Heart right ventricle (tissue), 16 donors: ENCODE data around the gene TSPAN33. TPM values are rescaled to one million over a fixed set of nuclear protein-coding genes. Genes with fewer than 3 reads are reported as not detected.
"Not testable (repeated sequence)": the region's sequence is repeated elsewhere in the genome, so short reads cannot be mapped to it uniquely, and the experiment has no call there.

ENCODE experiments used
- ATAC-seq, 8 donors: fragments of 200-7000 bp; cut with Tn5 transposase; one replicate each; pipeline ENCODE4 v1.9.1; 2020; ENCODE audit warnings: mild to moderate bottlenecking in 8 of 8, moderate library complexity in 8 of 8, moderate number of reproducible peaks in 1 of 8
- DNase-seq, 2 donors: peaks; one replicate each; pipeline ENCODE4 v3.0.0-alpha.2; 2020
- H3K27ac ChIP-seq, 10 donors: fragments of 200-600 bp; sonication (generic) in 2 of 10; one replicate each; pipeline versions ENCODE4 v1.5.0 to v1.8.0; 2020 to 2022; ENCODE audit warnings: mild to moderate bottlenecking in 3 of 10
- H3K27me3 ChIP-seq, 7 donors: fragments of 200-600 bp; one replicate each; pipeline ENCODE4 v1.8.0; 2021 to 2022; ENCODE audit warnings: mild to moderate bottlenecking in 2 of 7
- H3K36me3 ChIP-seq, 9 donors: fragments of 200-600 bp; sonication (generic) in 1 of 9; one replicate each; pipeline versions ENCODE4 v1.5.0 to v1.8.0; 2020 to 2022; ENCODE audit warnings: mild to moderate bottlenecking in 2 of 9
- H3K4me1 ChIP-seq, 9 donors: fragments of 200-600 bp; sonication (generic) in 1 of 9; one replicate each; pipeline versions ENCODE4 v1.5.0 to v1.8.0; 2020 to 2022; ENCODE audit warnings: mild to moderate bottlenecking in 4 of 9
- H3K4me3 ChIP-seq, 10 donors: fragments of 200-600 bp; sonication (generic) in 2 of 10; one replicate each; pipeline versions ENCODE4 v1.5.0 to v1.8.0; 2020 to 2022; ENCODE audit warnings: mild to moderate bottlenecking in 7 of 10, moderate library complexity in 2 of 10
- H3K9me3 ChIP-seq, 11 donors: fragments of 200-600 bp in 10 of 11; sonication (generic) in 2 of 11; one replicate each; pipeline versions ENCODE4 v1.5.0 to v1.8.0; 2013 to 2022; ENCODE audit warnings: mild to moderate bottlenecking in 2 of 11, control low read depth in 1 of 11, moderate library complexity in 1 of 11
- WGBS, 2 donors: extraction: QIAGEN DNeasy Blood & Tissue Kit; methylation state at CpG; one replicate each; pipeline ENCODE4 v1.1.7; 2013; ENCODE audit warnings: inconsistent platforms in 1 of 2; 5-methylcytosine and 5-hydroxymethylcytosine counted together
- intact Hi-C, 10 donors: fragments of 100-400 bp; cut with DNase I; formaldehyde crosslinking; loops; one replicate each; pipeline versions ENCODE4 v1.11.1 to v1.14.2; 2022
- polyA plus RNA-seq, 2 donors: library from polyadenylated mRNA; stranded (reverse); fragments of 200-250 nt; gene quantifications; one replicate each; pipeline ENCODE4 v1.2.3, GENCODE V29; 2013
- total RNA-seq, 10 donors: library from RNA; stranded (reverse); fragmentation: NEBNext Ultra II Directional in 3 of 10; extraction: Animal tissue kit (Norgen Biotek cat#: 25700) in 3 of 10; gene quantifications; one replicate each; pipeline versions ENCODE4 v1.2.1 to v1.2.4, GENCODE V29; 2021 to 2023
- TF ChIP-seq, protein P1 (sequence below), 9 donors: fragments of 200-600 bp; sonication (generic) in 2 of 9; IDR thresholded peaks; one replicate each; pipeline versions ENCODE4 v1.5.0 to v1.8.0; 2021 to 2022; ENCODE audit warnings: antibody characterized with exemption in 9 of 9, mild to moderate bottlenecking in 5 of 9, moderate library complexity in 1 of 9
- donor health status: Arrhythmogenic right ventricular cardiomyopathy.
- donor health status: ischemic (EF 13 %, LVEDD 7.1; RV severe dilation, severe dysfunction).
- donor health status: healthy with polysubstance abuse.
- donor health status: DM: no; HTN: yes; CAD: no.
- donor health status: DM: no; HTN: no; CAD: no.
- donor health status: ischemic (EF 25% LVEDD 6.9; RV normal size, moderate dysfunction).
- donor health status: ischemic (EF 25% LVEDD 5.7; RV mildly dilated, moderate dysfunction).
- donor health status: healthy.
- donor health status: DM: yes; HTN: yes; CAD: no.
- donor health status: Ischemic cardiomyopathy.
- donor health status: ischemic (EF 35%, LVEDD 5.7; RV mildly dilated, moderate dysfunction).
- donor health status: nonischemic (EF 11% LVEDD 7.7; RV severe dilation, severe dysfunction).
- donor health status: DM: yes; HTN: yes; CAD: no.
- donor health status: PGD.
- donor health status: ischemic (EF 29% LVEDD 5.4; RV normal size, mild dysfunction).
- donor health status: nonischemic (EF 23%, LVEDD 6.1; RV moderate dilation, normal function).

The TSPAN33 gene
- total and polyA plus RNA-seq, 12 donors = 2.8 to 13.1 (median 8.6) TPM

DNA sequence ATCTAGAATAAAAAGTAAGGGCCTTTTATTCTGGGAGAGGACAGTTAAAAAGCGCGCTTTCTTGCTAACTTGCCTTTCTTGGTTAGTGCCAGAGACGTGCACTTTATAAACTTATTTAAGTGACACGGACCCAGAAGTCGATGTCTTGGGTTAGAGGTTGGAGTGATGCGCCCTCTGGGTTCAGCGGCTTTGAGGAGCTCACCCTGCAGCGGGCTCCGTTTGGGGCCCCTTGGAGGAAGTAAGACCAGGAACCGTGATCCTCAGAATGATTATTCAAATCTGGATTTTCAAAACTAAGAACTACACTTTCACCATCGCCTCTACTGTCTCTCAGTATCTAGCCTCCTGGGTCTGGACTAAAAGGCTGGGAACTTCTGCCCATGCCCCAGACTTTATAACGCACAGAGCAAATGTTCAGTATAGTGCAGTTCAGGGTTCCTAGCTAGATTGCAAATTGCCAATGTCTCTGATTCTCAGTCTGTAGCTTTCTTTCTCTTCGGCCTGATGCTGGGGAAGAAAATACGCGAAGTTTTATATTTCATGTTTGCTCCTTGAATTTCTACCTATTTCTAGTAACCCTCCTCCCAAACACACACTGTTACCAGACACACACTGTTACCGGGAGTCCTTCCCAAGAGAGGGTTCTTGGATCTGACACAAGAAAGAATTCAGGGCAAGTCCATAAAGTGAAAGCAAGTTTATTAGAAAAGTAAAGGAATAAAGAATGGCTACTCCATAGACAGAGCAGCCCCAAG is 25.4 kb downstream of the TSPAN33 start:
- TF ChIP-seq, protein P1, sequence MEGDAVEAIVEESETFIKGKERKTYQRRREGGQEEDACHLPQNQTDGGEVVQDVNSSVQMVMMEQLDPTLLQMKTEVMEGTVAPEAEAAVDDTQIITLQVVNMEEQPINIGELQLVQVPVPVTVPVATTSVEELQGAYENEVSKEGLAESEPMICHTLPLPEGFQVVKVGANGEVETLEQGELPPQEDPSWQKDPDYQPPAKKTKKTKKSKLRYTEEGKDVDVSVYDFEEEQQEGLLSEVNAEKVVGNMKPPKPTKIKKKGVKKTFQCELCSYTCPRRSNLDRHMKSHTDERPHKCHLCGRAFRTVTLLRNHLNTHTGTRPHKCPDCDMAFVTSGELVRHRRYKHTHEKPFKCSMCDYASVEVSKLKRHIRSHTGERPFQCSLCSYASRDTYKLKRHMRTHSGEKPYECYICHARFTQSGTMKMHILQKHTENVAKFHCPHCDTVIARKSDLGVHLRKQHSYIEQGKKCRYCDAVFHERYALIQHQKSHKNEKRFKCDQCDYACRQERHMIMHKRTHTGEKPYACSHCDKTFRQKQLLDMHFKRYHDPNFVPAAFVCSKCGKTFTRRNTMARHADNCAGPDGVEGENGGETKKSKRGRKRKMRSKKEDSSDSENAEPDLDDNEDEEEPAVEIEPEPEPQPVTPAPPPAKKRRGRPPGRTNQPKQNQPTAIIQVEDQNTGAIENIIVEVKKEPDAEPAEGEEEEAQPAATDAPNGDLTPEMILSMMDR (IDR thresholded peaks at IDR 0.05) = no peak
- peaks cover 0 to 8% (median 0%) of the 10 kb centered on the region in 7 donors for H3K27me3 ChIP-seq
- peak overlapping the region in 6 of 10 donors; percentile 20 to 70 (median 56) for H3K27ac ChIP-seq
- DNase-seq = no peak
- intact Hi-C loops = loop anchor here in 2 of 10 donors (5.0 kb wide), 2 partner anchors 37 to 42 kb away; no protein-coding TSS in a partner anchor
- H3K36me3 ChIP-seq = no peaks in the 10 kb centered on the region
- ATAC-seq = peak in 5 of 8 donors; percentile 5 to 27 (median 15)
- 60 to 64% methylated on average over 16 of the region's 16 CpGs for WGBS, 2 donors
- H3K4me1 ChIP-seq = peaks cover 0 to 19% (median 10%) of the 10 kb centered on the region in 9 donors
- peak overlapping the region in 9 of 10 donors; percentile 39 to 60 (median 56) for H3K4me3 ChIP-seq
- no peaks in the 10 kb centered on the region for H3K9me3 ChIP-seq

DNA sequence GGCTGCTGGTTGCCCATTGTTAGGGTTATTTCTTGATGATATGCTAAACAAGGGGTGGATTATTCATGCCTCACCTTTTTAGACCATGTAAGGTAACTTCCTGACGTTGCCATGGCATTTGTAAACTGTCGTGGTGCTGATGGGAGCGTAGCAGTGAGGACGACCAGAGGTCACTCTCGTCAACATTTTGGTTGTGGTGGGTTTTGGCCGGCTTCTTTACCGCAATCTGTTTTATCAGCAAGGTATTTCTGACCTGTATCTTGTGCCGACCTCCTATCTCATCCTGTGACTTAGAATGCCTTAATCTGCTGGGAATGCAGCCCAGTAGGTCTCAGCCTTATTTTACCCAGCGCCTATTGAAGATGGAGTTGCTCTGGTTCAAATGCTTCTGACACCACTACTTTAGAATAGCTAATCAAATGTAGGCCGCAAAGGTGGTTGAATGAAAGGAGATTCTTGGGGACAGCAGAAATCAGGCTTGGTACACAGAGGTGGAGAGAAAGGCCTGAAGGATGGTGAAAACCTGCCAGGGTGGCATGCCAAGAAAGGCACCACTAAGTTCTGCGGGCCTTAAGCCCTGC is 26.0 kb downstream of the TSPAN33 start:
- peaks cover 0 to 19% (median 10%) of the 10 kb centered on the region in 9 donors for H3K4me1 ChIP-seq
- WGBS, 2 donors = 92 to 93% methylated on average over 11 of the region's 11 CpGs
- H3K4me3 ChIP-seq = peak overlapping the region in 1 of 10 donors; percentile 56
- no peak overlapping the region for H3K27ac ChIP-seq
- H3K36me3 ChIP-seq = no peaks in the 10 kb centered on the region
- ATAC-seq (no peak), DNase-seq (no peak)
- intact Hi-C loops = no loop called here
- H3K27me3 ChIP-seq = peaks cover 0 to 8% (median 0%) of the 10 kb centered on the region in 7 donors
- TF ChIP-seq, protein P1 (IDR thresholded peaks at IDR 0.05) = no peak
- no peaks in the 10 kb centered on the region for H3K9me3 ChIP-seq

DNA sequence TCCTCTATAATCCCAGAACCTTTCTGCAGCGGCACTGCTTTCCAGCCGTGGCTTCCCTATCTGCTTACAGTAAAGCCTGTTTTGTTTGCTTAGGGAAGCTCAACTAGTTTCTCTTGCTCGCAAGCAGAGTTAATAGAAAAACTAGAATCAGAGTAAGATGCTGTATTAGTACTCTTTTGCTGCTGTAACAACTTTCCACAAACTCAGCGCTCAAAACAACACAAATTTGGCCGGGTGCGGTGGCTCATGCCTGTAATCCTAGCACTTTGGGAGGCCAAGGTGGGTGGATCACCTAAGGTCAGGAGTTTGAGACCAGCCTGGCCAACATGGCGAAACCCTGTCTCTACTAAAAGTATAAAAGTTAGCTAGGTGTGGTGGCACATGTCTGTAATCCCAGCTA is 29.4 kb downstream of the TSPAN33 start:
- H3K9me3 ChIP-seq, H3K27me3 ChIP-seq, ATAC-seq, H3K27ac ChIP-seq, intact Hi-C loops, H3K36me3 ChIP-seq, H3K4me3 ChIP-seq, DNase-seq: not testable (repeated sequence)
- H3K4me1 ChIP-seq = peaks cover 0 to 16% (median 3%) of the 10 kb centered on the region in 9 donors
- 95 to 97% methylated on average over 7 of the region's 7 CpGs for WGBS, 2 donors

DNA sequence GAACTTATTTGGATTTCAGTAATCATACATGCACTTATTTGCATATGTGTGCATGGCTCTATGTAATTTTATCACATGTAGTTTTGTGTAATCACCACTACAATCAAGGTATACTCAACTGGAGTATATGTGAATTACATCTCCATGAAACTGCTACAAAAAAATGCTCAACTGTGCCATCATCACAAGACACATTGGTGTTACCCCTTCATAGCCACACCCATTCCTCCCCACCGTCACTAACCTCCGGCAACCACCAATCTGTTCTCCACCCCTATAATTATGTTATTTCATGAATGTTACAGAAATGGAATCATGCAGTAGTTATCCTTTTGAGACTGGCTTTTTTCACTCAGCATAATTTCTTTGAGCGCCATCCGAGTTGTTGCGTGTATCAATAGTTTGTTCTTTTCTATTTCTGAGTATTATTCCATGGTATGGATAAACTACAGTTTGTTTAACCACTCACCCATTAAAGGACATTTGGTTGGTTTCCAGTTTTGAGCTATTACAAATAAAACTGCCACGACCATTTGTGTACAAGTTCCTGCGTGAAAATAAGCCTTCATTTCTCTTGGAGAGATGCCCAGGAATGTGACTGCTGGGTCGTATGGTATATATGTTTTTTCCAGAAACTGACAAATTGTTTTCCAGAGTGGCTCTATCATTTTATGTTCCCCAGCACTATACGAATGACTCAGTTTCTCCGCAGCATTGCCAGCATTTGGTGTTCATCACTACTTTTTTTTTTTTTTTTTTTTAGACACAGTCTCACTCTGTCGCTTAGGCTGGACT is 32.6 kb downstream of the TSPAN33 start:
- TF ChIP-seq, protein P1 (IDR thresholded peaks at IDR 0.05) = no peak
- H3K36me3 ChIP-seq = no peaks in the 10 kb centered on the region
- no peaks in the 10 kb centered on the region for H3K4me1 ChIP-seq
- H3K27me3 ChIP-seq = peaks cover 0 to 22% (median 0%) of the 10 kb centered on the region in 7 donors
- DNase-seq (no peak), ATAC-seq (no peak)
- H3K4me3 ChIP-seq = no peak overlapping the region
- whole genome bisulfite sequencing, 2 donors = 55 to 63% methylated on average over 11 of the region's 11 CpGs
- intact Hi-C loops = no loop called here
- no peak overlapping the region for H3K27ac ChIP-seq
- H3K9me3 ChIP-seq = no peaks in the 10 kb centered on the region
